GM19397 (cell line): ENCODE results near the gene CHST8.
"Not testable (repeated sequence)": the region's sequence is repeated elsewhere in the genome, so short reads cannot be mapped to it uniquely, and the experiment has no call there.

Experiments
- ATAC-seq: cut with Tn5 transposase; IDR thresholded peaks from one replicate; pipeline ENCODE4 v1.9.1; 2021; ENCODE audit warnings: mild to moderate bottlenecking, moderate library complexity; ENCODE audit not compliant: unreplicated experiment

CHST8 gene

GRCh38 chr19:33616857-33617256 lies 4.9 kb upstream of the CHST8 start:
- ATAC-seq = no peak

- not testable (repeated sequence) for ATAC-seq
These were observed 3.4 kb upstream of the CHST8 start for GRCh38 chr19:33618363-33618762.

- ATAC-seq = no peak
These were observed 2.9 kb upstream of the CHST8 start for GRCh38 chr19:33618884-33619283.

GRCh38 chr19:33620611-33621010 lies 1.1 kb upstream of the CHST8 start:
- no peak for ATAC-seq

DNA sequence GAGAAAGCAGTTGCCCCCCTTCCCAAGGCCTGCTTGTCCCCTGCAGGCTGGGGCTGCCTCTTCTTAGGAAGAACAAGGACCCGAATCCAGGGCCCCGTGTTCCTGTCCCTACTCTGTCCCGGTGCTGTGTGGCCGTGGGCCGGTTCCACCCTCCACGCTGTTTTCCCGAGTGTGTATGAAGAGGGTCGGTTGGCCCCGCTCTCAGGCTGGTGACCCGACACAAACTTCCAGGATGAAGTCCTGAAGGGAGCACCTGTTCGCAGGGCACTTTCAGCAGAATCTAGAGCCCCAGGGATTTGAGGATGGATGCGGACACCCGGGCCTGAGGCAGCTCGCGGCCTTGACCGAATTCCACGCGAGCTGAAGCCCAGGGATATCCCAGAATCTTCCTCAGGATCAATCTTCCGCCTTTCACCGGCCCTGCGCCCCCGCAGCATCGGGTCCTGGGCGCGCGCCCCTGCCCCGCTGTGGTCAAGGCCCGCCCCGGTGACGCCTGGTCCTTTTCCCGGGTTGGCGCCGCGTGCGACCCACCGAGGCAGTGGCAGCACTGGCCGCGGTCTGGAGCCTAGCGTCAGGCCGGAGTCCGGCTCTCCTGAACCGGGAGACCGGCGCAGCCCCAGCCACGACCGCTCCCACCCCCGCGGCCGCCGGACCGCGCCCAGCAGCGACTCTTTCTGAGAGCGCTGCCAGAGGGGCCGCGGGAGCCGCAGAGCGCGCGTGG lies 528 bp upstream of the CHST8 start:
- no peak for ATAC-seq

DNA sequence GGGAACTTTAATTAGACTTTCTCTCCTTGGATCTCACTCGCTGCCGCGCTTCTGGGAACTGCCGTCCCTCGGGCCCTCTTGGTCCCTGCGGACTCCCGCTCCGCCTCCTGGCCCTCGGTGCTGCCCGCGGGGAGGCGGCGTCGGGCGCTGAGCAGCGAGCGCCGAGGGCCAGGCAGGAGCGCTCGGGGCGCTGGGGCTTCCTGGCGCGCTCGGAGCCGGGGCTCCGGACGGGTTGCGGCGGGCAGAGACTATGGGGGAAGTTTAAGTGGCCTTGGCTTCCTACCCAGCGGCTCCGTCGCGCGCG lies 704 bp downstream of the CHST8 start:
- no peak for ATAC-seq

DNA sequence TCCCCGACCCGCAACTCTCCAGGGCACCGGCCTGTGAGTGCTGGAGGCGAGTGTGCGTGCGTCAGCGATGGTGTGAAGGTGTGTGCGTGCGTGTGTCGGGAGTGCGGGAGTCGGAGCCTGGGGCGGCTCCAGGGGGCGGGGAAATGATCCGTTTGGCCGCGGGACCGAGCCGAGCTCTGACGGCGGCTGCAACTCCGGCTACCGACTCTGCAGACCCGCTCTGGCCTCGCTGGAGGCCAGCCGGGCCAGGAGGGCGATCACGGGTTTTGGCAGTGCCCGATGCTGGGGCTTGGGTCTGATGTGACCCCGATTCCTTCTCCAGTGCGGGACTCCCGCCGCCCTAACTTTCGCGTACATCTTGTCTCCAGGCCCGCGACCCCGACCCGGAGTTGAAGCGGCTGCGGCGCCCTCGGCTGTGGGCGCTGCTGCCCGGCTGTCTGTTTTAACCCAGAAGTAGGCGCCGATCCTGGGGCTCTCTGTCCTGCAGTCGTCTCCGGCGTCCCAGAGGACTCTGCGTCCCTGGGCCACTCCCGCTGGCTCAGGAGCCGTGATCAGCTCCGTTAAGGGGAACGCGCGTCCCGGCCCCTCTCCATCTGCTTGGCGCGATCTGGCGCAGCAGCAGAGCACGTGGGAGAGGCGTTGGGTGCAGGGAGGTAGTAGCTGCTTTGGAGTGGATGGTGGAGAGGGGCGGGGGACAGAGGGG lies 1.2 kb downstream of the CHST8 start:
- no peak for ATAC-seq

- no peak for ATAC-seq
These were observed 2.8 kb downstream of the CHST8 start for GRCh38 chr19:33624586-33624985.

DNA sequence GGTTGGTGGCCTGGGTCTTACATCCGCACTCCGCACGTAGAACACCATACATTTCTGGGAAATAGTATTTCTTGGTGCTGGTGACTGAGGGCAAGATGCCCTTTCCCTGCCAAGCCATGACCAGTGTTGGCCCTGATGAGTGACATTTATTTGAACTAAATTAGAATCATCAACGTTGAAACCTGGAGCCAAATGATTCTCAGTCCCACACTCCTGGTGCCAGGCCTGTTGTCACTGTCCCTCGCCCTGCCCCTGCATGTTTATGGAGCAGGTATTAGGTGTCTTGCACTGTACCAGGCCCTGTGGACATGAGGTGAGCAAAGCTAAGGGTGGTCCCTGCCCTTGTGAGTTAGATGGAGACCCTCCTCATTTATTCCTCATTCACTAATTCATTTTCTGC lies 5.8 kb downstream of the CHST8 start:
- no peak for ATAC-seq

- ATAC-seq = no peak
These were observed 6.4 kb downstream of the CHST8 start for GRCh38 chr19:33627962-33628839.

GRCh38 chr19:33628921-33629825 lies 7.4 kb downstream of the CHST8 start:
- no peak for ATAC-seq

DNA sequence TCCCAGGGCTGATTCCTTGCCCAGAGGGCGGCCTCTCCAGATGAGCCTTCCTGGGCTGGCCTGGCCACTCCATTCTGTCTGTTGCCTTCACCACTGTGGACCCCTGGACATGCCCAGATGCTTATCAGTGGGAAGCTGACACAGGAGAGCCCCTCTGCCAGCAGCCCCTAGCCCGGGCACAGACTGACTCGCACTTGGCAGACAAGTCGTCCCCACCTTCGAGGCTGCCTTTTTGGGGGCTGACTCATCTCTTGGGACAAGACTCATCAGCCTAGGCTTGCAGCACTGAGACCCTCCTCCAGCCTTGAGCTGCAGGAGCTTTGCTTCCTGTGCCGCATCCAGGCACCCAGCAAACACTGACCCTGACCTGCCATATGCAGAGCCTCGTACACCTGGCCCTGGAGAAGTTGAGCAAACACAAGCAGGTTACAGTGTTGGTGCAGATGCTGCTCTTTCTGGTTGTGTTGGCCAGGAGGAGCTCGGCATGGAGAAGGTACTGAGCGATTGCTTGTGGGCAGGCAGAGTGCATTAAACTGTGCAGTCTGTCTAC lies 8.1 kb downstream of the CHST8 start:
- ATAC-seq = no peak

DNA sequence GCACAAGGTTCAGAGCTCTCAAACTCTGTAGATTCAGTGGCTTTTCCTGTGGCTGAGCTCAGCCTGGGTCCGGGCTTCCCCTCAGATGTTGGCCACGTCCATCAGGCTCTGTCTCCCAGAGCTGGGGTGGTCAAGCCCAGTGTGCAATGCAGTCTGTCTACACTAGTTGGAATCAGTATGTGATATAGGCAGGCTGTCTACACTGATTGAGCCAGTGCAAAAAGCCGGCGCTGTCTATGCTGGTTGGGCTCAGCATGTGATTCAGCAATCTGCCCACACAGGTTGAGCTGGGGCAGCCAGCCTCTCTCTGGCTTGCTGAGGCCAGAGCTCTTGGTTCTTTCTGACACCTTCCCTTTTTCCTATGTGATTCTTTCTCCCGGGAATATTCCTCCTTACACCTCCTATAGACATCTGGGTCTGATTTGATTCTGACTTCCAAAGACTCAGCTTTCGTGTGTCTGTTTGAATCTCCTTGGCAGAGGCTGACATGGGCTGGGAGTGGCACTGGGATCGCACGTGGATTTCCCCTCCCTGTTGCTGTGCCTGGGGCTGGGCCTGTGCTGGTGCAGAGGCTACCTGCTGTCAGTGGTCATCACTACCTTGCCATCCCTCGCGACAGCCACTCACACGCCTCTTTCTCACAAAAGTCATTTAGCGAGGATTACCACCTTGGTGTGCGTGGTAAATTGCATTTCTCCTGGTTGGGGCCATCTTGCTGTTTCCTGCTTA lies 9.3 kb downstream of the CHST8 start:
- ATAC-seq = no peak

- no peak for ATAC-seq
These were observed 9.8 kb downstream of the CHST8 start for GRCh38 chr19:33631609-33631973.

DNA sequence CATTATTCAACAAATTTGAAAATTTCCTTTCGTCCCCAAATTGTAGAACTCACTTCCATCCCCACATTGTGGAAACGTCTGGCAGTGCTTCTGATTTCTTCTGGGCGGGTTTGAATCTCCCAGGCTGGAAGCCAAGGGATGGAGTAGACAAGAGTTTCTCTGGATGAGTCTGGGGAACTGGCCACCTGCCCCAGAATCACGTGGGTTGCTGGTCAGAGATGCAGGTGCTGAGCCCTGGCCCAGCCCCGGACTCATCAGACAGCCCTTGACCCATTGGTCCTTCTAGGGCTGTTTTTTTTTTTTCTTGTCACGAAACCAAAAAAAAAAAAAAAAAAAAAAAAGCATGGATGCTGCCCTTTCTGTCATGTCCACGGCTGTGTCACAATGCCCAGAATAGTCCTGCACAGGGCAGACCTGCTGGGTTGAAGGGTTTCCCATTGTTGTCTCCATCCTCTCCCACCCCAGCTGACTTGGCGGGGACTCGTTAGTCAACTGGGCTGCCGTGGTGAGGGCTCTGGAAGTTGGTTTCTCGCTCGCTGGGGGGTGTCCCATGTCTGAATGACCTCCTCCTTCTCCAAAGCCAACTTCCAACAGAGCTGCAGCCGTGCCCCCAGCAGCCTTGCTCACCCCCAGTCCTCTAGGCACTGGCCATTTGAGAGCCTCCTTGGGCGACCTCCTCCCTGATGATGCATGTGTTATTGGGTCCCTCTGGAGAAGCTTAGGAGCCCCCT lies 12.8 kb downstream of the CHST8 start:
- no peak for ATAC-seq

DNA sequence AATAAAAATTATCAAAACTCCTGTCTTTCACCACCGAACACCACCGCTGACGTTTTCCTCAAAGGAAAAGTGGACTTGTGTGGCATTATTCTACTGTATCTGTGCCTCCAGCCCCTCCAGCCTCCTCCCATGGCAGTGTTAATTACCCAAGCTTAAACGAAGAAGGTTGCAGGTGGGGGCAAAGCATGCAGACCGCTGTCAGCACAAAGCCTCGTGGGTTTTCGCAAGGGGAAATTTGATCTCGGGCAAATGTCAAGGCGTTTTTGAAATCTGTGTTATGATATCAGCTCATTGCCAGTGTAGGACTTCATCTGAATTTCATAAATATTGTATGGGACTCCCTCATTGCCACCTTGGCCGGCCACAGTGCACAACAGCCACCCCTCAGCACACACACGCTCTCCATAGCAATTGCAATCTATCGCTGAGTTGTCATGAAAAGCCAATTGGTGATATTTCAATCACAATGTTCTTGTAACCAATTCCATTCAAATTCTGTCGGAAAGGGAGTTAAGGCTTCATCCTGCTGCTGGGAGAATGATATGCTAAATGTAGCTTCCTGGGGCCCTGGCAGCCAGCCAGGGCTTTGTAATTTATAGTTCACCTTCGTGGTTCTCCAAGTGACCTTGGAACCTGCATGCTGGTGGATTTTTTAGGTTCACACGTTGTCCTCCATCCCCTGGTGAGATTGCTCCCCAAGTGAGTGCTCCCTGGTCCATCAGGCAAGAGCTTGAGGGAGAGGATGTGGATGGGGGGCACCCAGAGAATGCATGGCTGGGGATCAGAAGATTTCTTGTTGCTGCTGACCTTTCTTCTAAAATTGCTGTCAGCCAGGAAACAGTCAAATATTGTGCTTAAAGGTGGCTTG lies 16.6 kb downstream of the CHST8 start:
- no peak for ATAC-seq

- no peak for ATAC-seq
These were observed 17.4 kb downstream of the CHST8 start for GRCh38 chr19:33639035-33639681.

GRCh38 chr19:33640773-33641172 lies 19.0 kb downstream of the CHST8 start:
- ATAC-seq = no peak
